Nephron progenitor cell (in vitro differentiated cells): ENCODE measurements around the gene GAP43.
"Not testable (repeated sequence)": the region's sequence is repeated elsewhere in the genome, so short reads cannot be mapped to it uniquely, and the experiment has no call there.

ENCODE experiments used
- DNase-seq: peaks from one replicate; pipeline ENCODE4 v3.0.0; 2021
- H3K27ac Mint-ChIP-seq: 2 replicates; pipeline ENCODE4 v1.8.0; 2021; ENCODE audit warnings: mild to moderate bottlenecking, moderate library complexity, mixed read lengths
- H3K27me3 Mint-ChIP-seq: 2 replicates; pipeline ENCODE4 v1.8.0; 2021; ENCODE audit warnings: mild to moderate bottlenecking, low read depth, mixed read lengths; ENCODE audit not compliant: poor library complexity
- H3K36me3 Mint-ChIP-seq: 2 replicates; pipeline ENCODE4 v1.8.0; 2021; ENCODE audit warnings: low read depth, mixed read lengths
- H3K4me1 Mint-ChIP-seq: 2 replicates; pipeline ENCODE4 v1.8.0; 2021; ENCODE audit warnings: mixed read lengths
- H3K4me3 Mint-ChIP-seq: 2 replicates; pipeline ENCODE4 v1.8.0; 2021; ENCODE audit warnings: mild to moderate bottlenecking, moderate library complexity, mixed read lengths
- H3K9me3 Mint-ChIP-seq: 2 replicates; pipeline ENCODE4 v1.8.0; 2021; ENCODE audit warnings: mild to moderate bottlenecking, moderate library complexity, mixed read lengths
- TF ChIP-seq, protein P1 (sequence below): fragments of 200-600 bp; sonication (generic); IDR thresholded peaks from 2 replicates; pipeline ENCODE4 v1.5.0; 2021; ENCODE audit warnings: antibody characterized with exemption

The GAP43 gene

DNA sequence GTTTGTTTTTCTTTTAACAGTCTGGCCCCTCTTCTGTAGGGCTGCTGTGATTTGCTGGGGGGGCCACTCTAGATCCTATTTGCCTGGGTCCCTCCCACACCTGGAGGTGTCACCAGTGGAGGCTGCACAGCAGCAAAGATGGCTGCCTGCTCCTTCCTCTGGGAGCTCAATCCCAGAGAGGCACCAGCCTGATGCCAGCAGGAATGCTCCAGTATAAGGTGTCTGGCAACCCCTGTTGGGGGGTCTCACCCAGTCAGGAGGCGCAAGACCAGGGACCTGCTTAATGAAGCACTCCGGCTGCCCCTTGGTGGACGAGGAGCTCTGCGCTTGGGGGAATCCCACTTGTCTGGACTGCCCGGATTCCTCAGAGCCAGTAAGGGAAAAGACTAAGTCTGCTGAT is 118.3 kb downstream of the GAP43 start:
- Mint-ChIP-seq H3K27me3 (peaks cover 4% of the 10 kb centered on the region), H3K27ac (no peak overlapping the region), H3K36me3 (peaks cover 3% of the 10 kb centered on the region), H3K9me3 (peaks cover 46% of the 10 kb centered on the region), H3K4me3 (no peak overlapping the region), H3K4me1 (no peaks in the 10 kb centered on the region)
- no peak for DNase-seq
- TF ChIP-seq, protein P1, sequence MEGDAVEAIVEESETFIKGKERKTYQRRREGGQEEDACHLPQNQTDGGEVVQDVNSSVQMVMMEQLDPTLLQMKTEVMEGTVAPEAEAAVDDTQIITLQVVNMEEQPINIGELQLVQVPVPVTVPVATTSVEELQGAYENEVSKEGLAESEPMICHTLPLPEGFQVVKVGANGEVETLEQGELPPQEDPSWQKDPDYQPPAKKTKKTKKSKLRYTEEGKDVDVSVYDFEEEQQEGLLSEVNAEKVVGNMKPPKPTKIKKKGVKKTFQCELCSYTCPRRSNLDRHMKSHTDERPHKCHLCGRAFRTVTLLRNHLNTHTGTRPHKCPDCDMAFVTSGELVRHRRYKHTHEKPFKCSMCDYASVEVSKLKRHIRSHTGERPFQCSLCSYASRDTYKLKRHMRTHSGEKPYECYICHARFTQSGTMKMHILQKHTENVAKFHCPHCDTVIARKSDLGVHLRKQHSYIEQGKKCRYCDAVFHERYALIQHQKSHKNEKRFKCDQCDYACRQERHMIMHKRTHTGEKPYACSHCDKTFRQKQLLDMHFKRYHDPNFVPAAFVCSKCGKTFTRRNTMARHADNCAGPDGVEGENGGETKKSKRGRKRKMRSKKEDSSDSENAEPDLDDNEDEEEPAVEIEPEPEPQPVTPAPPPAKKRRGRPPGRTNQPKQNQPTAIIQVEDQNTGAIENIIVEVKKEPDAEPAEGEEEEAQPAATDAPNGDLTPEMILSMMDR: no peak

DNA sequence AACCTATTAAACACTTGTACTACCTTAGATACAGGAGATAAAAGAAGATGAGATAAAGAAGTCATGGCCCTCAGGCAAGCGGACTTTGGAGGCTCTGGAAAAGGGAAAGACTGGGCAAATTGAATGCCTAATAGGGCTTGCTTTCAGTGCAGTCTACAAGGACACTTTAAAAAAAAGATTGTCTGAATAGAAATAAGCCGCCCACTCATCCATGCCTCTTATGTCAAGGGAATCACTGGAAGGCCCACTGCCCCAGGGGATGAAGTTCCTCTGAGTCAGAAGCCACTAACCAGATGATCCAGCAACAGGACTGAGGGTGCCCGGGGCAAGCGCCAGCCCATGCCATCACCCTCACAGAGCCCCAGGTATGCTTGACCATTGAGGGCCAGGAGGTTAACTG is 121.2 kb downstream of the GAP43 start:
- DNase-seq: not testable (repeated sequence)

DNA sequence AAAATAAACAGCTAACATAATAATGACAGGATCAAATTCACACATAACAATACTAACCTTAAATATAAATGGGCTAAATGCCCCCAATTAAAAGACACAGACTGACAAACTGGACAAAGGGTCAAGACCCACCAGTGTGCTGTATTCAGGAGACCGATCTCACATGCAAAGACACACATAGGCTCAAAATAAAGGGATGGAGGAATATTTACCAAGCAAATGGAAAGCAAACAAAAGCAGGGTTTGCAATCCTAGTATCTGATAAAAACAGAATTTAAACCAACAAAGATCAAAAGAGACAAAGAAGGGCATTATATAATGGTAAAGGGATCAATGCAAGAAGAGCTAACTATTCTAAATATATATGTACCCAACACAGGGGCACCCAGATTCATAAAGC is 129.7 kb downstream of the GAP43 start:
- Mint-ChIP-seq H3K27me3 (peaks cover 18% of the 10 kb centered on the region), H3K9me3 (peaks cover 23% of the 10 kb centered on the region)
- not testable (repeated sequence) for H3K4me3 Mint-ChIP-seq, H3K4me1 Mint-ChIP-seq, H3K36me3 Mint-ChIP-seq, H3K27ac Mint-ChIP-seq, DNase-seq

More for the DNA sequence above, 121.2 kb downstream of the GAP43 start:
- not testable (repeated sequence) for H3K27me3 Mint-ChIP-seq, H3K36me3 Mint-ChIP-seq, H3K27ac Mint-ChIP-seq, H3K4me3 Mint-ChIP-seq, H3K4me1 Mint-ChIP-seq
- peaks cover 28% of the 10 kb centered on the region for H3K9me3 Mint-ChIP-seq

DNA sequence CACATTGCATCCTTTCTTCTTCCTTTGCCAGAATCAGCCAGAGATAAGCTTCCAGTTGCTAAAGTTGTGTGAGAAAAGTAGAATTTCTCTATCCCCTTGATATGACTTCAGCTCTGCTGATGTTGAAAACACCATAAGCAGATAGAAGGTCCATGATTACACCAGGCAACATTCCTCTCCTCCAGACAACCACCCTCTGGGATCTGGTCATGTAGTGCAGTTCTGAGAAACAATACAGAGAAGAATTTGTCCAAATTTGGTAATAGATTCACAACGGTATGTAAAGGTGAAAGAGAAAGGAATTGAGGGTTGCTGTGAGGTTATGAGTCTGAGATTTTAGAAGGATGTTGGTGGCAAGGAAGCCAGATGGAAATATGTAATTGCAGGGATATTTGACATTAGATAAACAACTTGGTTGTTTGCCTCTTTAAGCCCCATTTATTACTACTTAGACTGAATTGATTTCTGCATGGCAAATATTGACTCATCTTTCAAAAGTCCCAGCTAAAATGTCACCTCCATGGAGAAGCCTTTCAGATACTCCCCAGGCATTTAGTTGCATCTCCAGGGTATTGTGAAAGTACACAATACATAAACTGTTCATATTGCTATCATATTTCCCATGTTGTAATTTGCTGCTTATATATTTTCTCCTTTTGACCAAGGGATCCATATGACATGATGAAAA is 134.9 kb downstream of the GAP43 start:
- no peaks in the 10 kb centered on the region for H3K4me1 Mint-ChIP-seq
- H3K27ac Mint-ChIP-seq: no peak overlapping the region
- no peak overlapping the region for H3K4me3 Mint-ChIP-seq
- no peak for DNase-seq
- H3K36me3 Mint-ChIP-seq: no peaks in the 10 kb centered on the region
- TF ChIP-seq, protein P1: no peak
- H3K9me3 Mint-ChIP-seq: peaks cover 23% of the 10 kb centered on the region
- peaks cover 10% of the 10 kb centered on the region for H3K27me3 Mint-ChIP-seq

DNA sequence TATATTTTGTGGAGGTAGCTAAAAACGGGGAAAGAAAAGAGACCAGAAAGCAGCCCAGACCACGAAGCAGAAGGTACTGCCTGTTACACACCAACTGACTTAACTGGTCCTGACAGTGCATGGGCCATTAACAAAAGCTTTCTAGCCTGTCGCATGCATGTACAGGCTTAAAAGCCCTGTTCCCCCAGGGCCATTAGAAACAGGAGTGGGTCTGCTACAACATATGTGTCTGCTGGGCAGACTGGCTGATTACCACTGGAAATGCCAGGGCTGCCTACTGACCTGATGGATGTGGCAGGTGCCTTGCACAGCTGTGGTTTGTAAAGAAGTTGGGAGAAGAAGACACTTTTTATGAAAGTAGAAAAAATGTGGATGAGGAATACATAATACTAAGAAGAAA is 137.4 kb downstream of the GAP43 start:
- Mint-ChIP-seq H3K4me3 (no peak overlapping the region), H3K9me3 (peaks cover under 1% of the 10 kb centered on the region), H3K36me3 (no peaks in the 10 kb centered on the region), H3K27ac (no peak overlapping the region), H3K27me3 (no peaks in the 10 kb centered on the region), H3K4me1 (no peaks in the 10 kb centered on the region)
- no peak for DNase-seq
- TF ChIP-seq, protein P1: no peak

DNA sequence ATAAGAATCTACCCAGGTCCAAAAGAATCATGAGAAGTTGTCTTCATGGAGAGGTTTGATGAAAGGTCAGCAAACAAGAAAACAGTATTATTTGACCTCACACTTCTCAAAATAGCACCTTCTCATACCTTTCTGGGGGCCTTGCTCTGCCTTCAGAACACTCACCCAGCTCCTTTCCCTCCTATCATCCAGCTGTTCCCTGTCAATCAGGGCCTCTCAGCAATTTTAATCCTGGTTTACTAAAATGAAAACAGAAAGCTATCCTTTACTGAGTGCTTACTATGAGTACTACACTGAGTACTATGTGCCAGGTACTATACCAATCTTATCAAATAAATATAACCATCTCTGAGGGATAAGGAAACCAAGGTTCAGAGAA is 138.6 kb downstream of the GAP43 start:
- H3K27ac Mint-ChIP-seq: no peak overlapping the region

More for the DNA sequence above, 138.6 kb downstream of the GAP43 start:
- Mint-ChIP-seq H3K27me3 (no peaks in the 10 kb centered on the region), H3K36me3 (no peaks in the 10 kb centered on the region), H3K9me3 (no peaks in the 10 kb centered on the region), H3K4me1 (peaks cover 7% of the 10 kb centered on the region), H3K4me3 (no peak overlapping the region)
- DNase-seq: no peak
- TF ChIP-seq, protein P1: no peak
